ENCODE data around the gene CTSA.
A peak's percentile ranks its signal among the peaks of the same experiment; 100 is the strongest.
"Not testable (repeated sequence)": the region's sequence is repeated elsewhere in the genome, so short reads cannot be mapped to it uniquely, and the experiment has no call there.

Gene CTSA

GRCh38 chr20:45921337-45922189 lies 30.4 kb downstream of the CTSA start:
- no peak for TF ChIP-seq Cebpa-rat (IDR thresholded peaks at IDR 0.05)
- no peaks in the 10 kb centered on the region for H3K27me3 ChIP-seq
- H3K4me2 ChIP-seq, result no peak overlapping the region
- no peaks in the 10 kb centered on the region for H4K20me1 ChIP-seq
- no peak overlapping the region for H3K27ac ChIP-seq
- no peaks in the 10 kb centered on the region for H3K36me3 ChIP-seq
- no peak overlapping the region for H3K4me3 ChIP-seq
- no peak overlapping the region for H3K9ac ChIP-seq
- no peaks in the 10 kb centered on the region for H3K9me3 ChIP-seq
- H3K4me1 ChIP-seq, result peaks cover 8% of the 10 kb centered on the region

- H3K27me3 ChIP-seq, result no peaks in the 10 kb centered on the region
- no peak overlapping the region for H3K4me3 ChIP-seq
- no peak overlapping the region for H3K4me2 ChIP-seq
- H3K9ac ChIP-seq, result no peak overlapping the region
- no peak for TF ChIP-seq Cebpa-rat (IDR thresholded peaks at IDR 0.05)
- H4K20me1 ChIP-seq, result no peaks in the 10 kb centered on the region
- no peaks in the 10 kb centered on the region for H3K9me3 ChIP-seq
- peaks cover 8% of the 10 kb centered on the region for H3K4me1 ChIP-seq
- no peak overlapping the region for H3K27ac ChIP-seq
- H3K36me3 ChIP-seq, result no peaks in the 10 kb centered on the region
Observed at GRCh38 chr20:45924391-45925261, 33.5 kb downstream of the CTSA start.

- peaks cover 8% of the 10 kb centered on the region for H3K4me1 ChIP-seq
- TF ChIP-seq Cebpa-rat (IDR thresholded peaks at IDR 0.05), result no peak
- H3K27me3 ChIP-seq, result no peaks in the 10 kb centered on the region
- H3K27ac ChIP-seq, result no peak overlapping the region
- no peaks in the 10 kb centered on the region for H3K36me3 ChIP-seq
- no peak overlapping the region for H3K4me3 ChIP-seq
- H3K9ac ChIP-seq, result no peak overlapping the region
- no peaks in the 10 kb centered on the region for H3K9me3 ChIP-seq
- H3K4me2 ChIP-seq, result no peak overlapping the region
- H4K20me1 ChIP-seq, result no peaks in the 10 kb centered on the region
Observed at GRCh38 chr20:45925821-45926506, 34.8 kb downstream of the CTSA start.

DNA sequence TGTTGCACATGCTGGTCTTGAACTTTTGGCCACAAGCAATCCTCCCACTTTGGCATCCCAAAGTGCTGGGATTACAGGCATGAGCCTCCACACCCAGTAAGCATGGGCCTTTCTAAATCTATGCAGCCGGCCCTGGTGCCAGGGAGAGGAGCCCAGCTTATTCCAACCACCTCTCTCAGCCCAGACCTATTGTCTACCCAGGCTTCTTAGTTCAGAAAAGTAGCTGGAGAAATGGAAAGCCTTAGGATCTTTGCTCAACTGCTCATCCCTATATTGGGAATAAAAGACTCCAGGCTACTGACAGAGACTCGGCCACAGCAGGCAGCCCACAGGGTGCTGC lies 35.6 kb downstream of the CTSA start:
- H3K4me1 ChIP-seq, result peaks cover 8% of the 10 kb centered on the region

GRCh38 chr20:45927071-45927878 lies 36.1 kb downstream of the CTSA start:
- H3K9ac ChIP-seq, result no peak overlapping the region
- no peaks in the 10 kb centered on the region for H3K36me3 ChIP-seq
- H3K4me2 ChIP-seq, result no peak overlapping the region
- TF ChIP-seq Cebpa-rat (IDR thresholded peaks at IDR 0.05), result no peak
- no peak overlapping the region for H3K4me3 ChIP-seq
- no peak overlapping the region for H3K27ac ChIP-seq
- H4K20me1 ChIP-seq, result no peaks in the 10 kb centered on the region
- H3K27me3 ChIP-seq, result no peaks in the 10 kb centered on the region
- H3K9me3 ChIP-seq, result no peaks in the 10 kb centered on the region
- H3K4me1 ChIP-seq, result peaks cover 5% of the 10 kb centered on the region

More for the DNA sequence above, 35.6 kb downstream of the CTSA start:
- H3K9ac ChIP-seq, result no peak overlapping the region
- H3K27me3 ChIP-seq, result no peaks in the 10 kb centered on the region
- no peaks in the 10 kb centered on the region for H3K36me3 ChIP-seq
- no peaks in the 10 kb centered on the region for H4K20me1 ChIP-seq
- H3K27ac ChIP-seq, result no peak overlapping the region
- no peak for TF ChIP-seq Cebpa-rat (IDR thresholded peaks at IDR 0.05)
- no peak overlapping the region for H3K4me3 ChIP-seq
- no peak overlapping the region for H3K4me2 ChIP-seq
- H3K9me3 ChIP-seq, result no peaks in the 10 kb centered on the region

- H3K4me2 ChIP-seq, H3K27ac ChIP-seq, H3K36me3 ChIP-seq, H3K27me3 ChIP-seq, H3K9me3 ChIP-seq, H3K9ac ChIP-seq, H3K4me3 ChIP-seq: not testable (repeated sequence)
- Histone ChIP-seq H3K4me1 (peaks cover 16% of the 10 kb centered on the region), H4K20me1 (peaks cover 15% of the 10 kb centered on the region)
Observed at GRCh38 chr20:45931680-45932079, 40.5 kb downstream of the CTSA start.

GRCh38 chr20:45933266-45934045 lies 42.3 kb downstream of the CTSA start:
- Histone ChIP-seq H3K4me3 (peak overlapping the region; percentile 91), H3K27ac (peak overlapping the region; percentile 100), H3K4me1 (peaks cover 16% of the 10 kb centered on the region), H3K36me3 (peaks cover 21% of the 10 kb centered on the region), H3K4me2 (peak overlapping the region; percentile 88), H3K9ac (peak overlapping the region; percentile 100), H3K27me3 (no peaks in the 10 kb centered on the region), H3K9me3 (no peaks in the 10 kb centered on the region), H4K20me1 (peaks cover 32% of the 10 kb centered on the region)
- TF ChIP-seq Cebpa-rat (IDR thresholded peaks at IDR 0.05), result no peak

DNA sequence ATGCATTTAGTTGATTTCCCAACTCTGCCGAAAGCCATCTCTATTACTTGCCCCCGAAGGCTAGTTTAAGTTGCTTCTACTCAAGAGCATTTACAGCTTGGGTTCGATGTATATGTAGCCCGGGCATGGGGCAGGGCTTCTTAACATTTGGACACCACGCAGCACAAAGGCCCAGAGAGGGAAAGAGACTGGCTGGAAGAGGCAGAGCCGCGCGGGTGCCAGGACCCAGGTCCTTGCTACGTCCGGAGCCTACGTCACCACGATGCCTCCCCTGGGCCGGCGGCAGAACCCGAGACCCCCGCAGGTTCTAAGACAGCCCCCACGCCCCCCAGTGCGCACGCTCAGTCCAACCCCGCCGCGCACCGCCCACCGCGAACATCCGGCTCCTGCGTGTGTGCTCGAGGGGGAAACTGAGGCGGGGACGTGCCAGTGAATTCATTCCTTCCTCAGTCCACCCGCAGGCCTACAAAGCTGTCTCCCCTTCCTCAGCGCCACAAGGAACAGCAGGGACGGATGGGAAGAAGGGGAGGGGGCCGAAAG lies 43.0 kb downstream of the CTSA start:
- no peak for TF ChIP-seq Cebpa-rat (IDR thresholded peaks at IDR 0.05)
- H3K4me1 ChIP-seq, result peaks cover 16% of the 10 kb centered on the region
- peaks cover 39% of the 10 kb centered on the region for H4K20me1 ChIP-seq
- H3K9me3 ChIP-seq, result no peaks in the 10 kb centered on the region
- H3K4me2 ChIP-seq, result peak overlapping the region; percentile 88
- peaks cover 28% of the 10 kb centered on the region for H3K36me3 ChIP-seq
- H3K9ac ChIP-seq, result peak overlapping the region; percentile 100
- H3K27ac ChIP-seq, result peak overlapping the region; percentile 100
- no peaks in the 10 kb centered on the region for H3K27me3 ChIP-seq
- H3K4me3 ChIP-seq, result peak overlapping the region; percentile 91
